ENCODE data around the gene CPLX1.

- TF ChIP-seq CTCF (IDR thresholded peaks at IDR 0.05) (no peak), POLR2AphosphoS5 (IDR thresholded peaks at IDR 0.05) (no peak)
Measured at GRCh38 chr4:770022-770421, 55.9 kb downstream of the CPLX1 start.
